ENCODE data around the gene SIPA1L3. TPM values are rescaled to one million over a fixed set of nuclear protein-coding genes. Genes with fewer than 3 reads are reported as not detected.
A peak's percentile ranks its signal among the peaks of the same experiment; 100 is the strongest.

Gene SIPA1L3
- total and polyA plus RNA-seq, 9 of the 15 experiments (the other 6 are each of a cell fraction or from before 2014, with no cell fraction given): 0.01 to 6.1 (median 2.5) TPM

DNA sequence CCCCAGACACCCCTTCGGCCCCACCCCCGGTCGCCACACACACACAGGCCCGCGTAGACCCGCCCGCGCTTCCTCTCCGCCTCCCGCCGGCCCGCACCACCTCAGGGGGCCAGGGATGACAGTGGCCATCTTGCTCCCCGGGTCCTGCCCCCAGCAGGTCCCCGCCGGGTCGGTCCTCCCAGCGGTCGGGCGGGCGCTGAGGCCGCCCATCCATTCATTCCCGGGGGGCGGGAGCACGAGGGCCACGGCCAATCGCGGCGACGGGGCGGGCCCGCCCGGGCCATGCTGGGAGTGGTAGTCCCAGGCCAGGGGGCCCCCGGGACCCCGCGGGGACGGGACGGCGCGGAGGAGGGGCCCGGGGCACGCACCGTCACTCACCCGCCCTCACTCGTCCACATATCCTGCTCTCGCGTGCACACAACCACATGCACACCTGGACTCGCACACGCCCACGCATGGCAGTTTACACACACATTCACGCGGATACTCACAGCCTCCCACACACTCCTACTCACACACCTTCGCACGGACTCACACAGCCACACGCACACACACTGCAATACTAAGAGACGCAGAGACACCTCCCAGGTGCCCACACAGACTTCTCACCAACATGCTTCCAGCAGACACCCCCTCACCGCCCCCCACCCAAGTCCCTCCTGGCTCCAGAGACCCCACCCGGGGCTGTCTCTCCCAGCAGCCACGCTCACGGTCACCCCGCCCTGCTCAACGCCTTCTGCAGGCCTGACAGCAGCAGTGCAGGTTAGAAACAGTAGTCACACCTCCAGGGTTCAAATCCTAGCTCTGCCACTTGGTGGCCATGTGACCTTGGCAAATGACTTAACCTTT, 317.2 kb downstream of the SIPA1L3 start, which contains the start of gene DPF1 (continued):
- TF ChIP-seq, protein P1, sequence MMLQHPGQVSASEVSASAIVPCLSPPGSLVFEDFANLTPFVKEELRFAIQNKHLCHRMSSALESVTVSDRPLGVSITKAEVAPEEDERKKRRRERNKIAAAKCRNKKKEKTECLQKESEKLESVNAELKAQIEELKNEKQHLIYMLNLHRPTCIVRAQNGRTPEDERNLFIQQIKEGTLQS (IDR thresholded peaks at IDR 0.05): no peak
- TF ChIP-seq, protein P1 (CRISPR knock-in tag; conservative IDR thresholded peaks at IDR 0.05): no peak
- TF ChIP-seq, protein P2, sequence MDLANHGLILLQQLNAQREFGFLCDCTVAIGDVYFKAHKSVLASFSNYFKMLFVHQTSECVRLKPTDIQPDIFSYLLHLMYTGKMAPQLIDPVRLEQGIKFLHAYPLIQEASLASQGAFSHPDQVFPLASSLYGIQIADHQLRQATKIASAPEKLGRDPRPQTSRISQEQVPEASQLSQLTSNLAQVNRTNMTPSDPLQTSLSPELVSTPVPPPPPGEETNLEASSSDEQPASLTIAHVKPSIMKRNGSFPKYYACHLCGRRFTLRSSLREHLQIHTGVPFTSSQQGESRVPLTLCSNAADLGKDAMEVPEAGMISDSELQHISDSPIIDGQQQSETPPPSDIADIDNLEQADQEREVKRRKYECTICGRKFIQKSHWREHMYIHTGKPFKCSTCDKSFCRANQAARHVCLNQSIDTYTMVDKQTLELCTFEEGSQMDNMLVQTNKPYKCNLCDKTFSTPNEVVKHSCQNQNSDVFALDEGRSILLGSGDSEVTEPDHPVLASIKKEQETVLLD (IDR thresholded peaks at IDR 0.05): peak; percentile 92
- TF ChIP-seq SUPT5H (IDR thresholded peaks at IDR 0.05) (peak; percentile 46), RHOXF2B (CRISPR knock-in tag; conservative IDR thresholded peaks at IDR 0.05) (no peak), WHSC1 (IDR thresholded peaks at IDR 0.05; ENCODE audit: low read length) (no peak), ZNF324 (CRISPR knock-in tag; IDR thresholded peaks at IDR 0.05) (no peak), MIER1 (IDR thresholded peaks at IDR 0.05; ENCODE audit: low read depth) (no peak), ZSCAN29 (IDR thresholded peaks at IDR 0.05) (peak; percentile 90), NCOR1 (IDR thresholded peaks at IDR 0.05) (no peak), TCF3 (CRISPR knock-in tag; IDR thresholded peaks at IDR 0.05) (peak; percentile 21; the same call in 1 of the 2 replicates), ZEB2 (IDR thresholded peaks at IDR 0.05) (peak; percentile 90), ZNF143 (CRISPR knock-in tag; IDR thresholded peaks at IDR 0.05) (peak; percentile 85)
- TF ChIP-seq, protein P3, sequence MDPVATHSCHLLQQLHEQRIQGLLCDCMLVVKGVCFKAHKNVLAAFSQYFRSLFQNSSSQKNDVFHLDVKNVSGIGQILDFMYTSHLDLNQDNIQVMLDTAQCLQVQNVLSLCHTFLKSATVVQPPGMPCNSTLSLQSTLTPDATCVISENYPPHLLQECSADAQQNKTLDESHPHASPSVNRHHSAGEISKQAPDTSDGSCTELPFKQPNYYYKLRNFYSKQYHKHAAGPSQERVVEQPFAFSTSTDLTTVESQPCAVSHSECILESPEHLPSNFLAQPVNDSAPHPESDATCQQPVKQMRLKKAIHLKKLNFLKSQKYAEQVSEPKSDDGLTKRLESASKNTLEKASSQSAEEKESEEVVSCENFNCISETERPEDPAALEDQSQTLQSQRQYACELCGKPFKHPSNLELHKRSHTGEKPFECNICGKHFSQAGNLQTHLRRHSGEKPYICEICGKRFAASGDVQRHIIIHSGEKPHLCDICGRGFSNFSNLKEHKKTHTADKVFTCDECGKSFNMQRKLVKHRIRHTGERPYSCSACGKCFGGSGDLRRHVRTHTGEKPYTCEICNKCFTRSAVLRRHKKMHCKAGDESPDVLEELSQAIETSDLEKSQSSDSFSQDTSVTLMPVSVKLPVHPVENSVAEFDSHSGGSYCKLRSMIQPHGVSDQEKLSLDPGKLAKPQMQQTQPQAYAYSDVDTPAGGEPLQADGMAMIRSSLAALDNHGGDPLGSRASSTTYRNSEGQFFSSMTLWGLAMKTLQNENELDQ (CRISPR knock-in tag; IDR thresholded peaks at IDR 0.05; ENCODE audit: borderline replicate concordance): no peak
- TF ChIP-seq, protein P4, sequence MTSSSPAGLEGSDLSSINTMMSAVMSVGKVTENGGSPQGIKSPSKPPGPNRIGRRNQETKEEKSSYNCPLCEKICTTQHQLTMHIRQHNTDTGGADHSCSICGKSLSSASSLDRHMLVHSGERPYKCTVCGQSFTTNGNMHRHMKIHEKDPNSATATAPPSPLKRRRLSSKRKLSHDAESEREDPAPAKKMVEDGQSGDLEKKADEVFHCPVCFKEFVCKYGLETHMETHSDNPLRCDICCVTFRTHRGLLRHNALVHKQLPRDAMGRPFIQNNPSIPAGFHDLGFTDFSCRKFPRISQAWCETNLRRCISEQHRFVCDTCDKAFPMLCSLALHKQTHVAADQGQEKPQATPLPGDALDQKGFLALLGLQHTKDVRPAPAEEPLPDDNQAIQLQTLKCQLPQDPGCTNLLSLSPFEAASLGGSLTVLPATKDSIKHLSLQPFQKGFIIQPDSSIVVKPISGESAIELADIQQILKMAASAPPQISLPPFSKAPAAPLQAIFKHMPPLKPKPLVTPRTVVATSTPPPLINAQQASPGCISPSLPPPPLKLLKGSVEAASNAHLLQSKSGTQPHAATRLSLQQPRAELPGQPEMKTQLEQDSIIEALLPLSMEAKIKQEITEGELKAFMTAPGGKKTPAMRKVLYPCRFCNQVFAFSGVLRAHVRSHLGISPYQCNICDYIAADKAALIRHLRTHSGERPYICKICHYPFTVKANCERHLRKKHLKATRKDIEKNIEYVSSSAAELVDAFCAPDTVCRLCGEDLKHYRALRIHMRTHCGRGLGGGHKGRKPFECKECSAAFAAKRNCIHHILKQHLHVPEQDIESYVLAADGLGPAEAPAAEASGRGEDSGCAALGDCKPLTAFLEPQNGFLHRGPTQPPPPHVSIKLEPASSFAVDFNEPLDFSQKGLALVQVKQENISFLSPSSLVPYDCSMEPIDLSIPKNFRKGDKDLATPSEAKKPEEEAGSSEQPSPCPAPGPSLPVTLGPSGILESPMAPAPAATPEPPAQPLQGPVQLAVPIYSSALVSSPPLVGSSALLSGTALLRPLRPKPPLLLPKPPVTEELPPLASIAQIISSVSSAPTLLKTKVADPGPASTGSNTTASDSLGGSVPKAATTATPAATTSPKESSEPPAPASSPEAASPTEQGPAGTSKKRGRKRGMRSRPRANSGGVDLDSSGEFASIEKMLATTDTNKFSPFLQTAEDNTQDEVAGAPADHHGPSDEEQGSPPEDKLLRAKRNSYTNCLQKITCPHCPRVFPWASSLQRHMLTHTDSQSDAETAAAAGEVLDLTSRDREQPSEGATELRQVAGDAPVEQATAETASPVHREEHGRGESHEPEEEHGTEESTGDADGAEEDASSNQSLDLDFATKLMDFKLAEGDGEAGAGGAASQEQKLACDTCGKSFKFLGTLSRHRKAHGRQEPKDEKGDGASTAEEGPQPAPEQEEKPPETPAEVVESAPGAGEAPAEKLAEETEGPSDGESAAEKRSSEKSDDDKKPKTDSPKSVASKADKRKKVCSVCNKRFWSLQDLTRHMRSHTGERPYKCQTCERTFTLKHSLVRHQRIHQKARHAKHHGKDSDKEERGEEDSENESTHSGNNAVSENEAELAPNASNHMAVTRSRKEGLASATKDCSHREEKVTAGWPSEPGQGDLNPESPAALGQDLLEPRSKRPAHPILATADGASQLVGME (CRISPR knock-in tag; IDR thresholded peaks at IDR 0.05): no peak
- TF ChIP-seq, protein P5, sequence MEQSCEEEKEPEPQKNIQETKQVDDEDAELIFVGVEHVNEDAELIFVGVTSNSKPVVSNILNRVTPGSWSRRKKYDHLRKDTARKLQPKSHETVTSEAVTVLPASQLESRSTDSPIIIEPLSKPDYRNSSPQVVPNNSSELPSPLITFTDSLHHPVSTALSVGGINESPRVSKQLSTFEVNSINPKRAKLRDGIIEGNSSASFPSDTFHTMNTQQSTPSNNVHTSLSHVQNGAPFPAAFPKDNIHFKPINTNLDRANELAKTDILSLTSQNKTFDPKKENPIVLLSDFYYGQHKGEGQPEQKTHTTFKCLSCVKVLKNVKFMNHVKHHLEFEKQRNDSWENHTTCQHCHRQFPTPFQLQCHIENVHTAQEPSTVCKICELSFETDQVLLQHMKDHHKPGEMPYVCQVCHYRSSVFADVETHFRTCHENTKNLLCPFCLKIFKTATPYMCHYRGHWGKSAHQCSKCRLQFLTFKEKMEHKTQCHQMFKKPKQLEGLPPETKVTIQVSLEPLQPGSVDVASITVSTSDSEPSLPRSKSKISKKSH (CRISPR knock-in tag; IDR thresholded peaks at IDR 0.05): no peak

Measured in K562 (cell line).